ENCODE measurements around the gene WNT7A.

The WNT7A gene

GRCh38 chr3:13841826-13842225 is 38.0 kb downstream of the WNT7A start:
- no peak overlapping the region for H2AFZ ChIP-seq (ENCODE audit: low read length)
- no peak for DNase-seq

GRCh38 chr3:13841141-13841540 is 38.7 kb downstream of the WNT7A start:
- Histone ChIP-seq H3K27ac (ENCODE audit: low read length) (no peak overlapping the region), H3F3A (ENCODE audit: insufficient read depth, low read length) (no peaks in the 10 kb centered on the region), H4K20me1 (ENCODE audit: insufficient read depth, low read length) (no peaks in the 10 kb centered on the region), H3K27me3 (replicated peaks; ENCODE audit: insufficient read depth, low read length) (peaks cover 81% of the 10 kb centered on the region), H2AFZ (ENCODE audit: low read length) (no peak overlapping the region), H3K79me2 (ENCODE audit: low read length) (no peaks in the 10 kb centered on the region), H3K9me2 (replicated peaks; ENCODE audit: insufficient read depth, low read length) (no peaks in the 10 kb centered on the region), H3K36me3 (replicated peaks; ENCODE audit: insufficient read depth, low read length) (no peaks in the 10 kb centered on the region), H3K9ac (ENCODE audit: low read length) (no peak overlapping the region), H3K9me3 (replicated peaks; ENCODE audit: insufficient read depth, low read length) (no peaks in the 10 kb centered on the region), H3K4me1 (ENCODE audit: low read length) (no peaks in the 10 kb centered on the region), H3K4me3 (ENCODE audit: low read length) (no peak overlapping the region), H3K4me2 (ENCODE audit: low read depth, low read length) (no peak overlapping the region)
- DNase-seq: no peak
- TF ChIP-seq CTCF (IDR thresholded peaks at IDR 0.05; ENCODE audit: low read length): no peak
- TF ChIP-seq EZH2 (optimal IDR thresholded peaks at IDR 0.05; ENCODE audit: low read depth, low read length): no peak
- TF ChIP-seq EZH2phosphoT487 (IDR thresholded peaks at IDR 0.05; ENCODE audit: low read length): no peak

More at GRCh38 chr3:13841826-13842225, 38.0 kb downstream of the WNT7A start:
- Histone ChIP-seq H3K27me3 (replicated peaks; ENCODE audit: insufficient read depth, low read length) (peaks cover 75% of the 10 kb centered on the region), H3K27ac (ENCODE audit: low read length) (no peak overlapping the region), H3K9me2 (replicated peaks; ENCODE audit: insufficient read depth, low read length) (no peaks in the 10 kb centered on the region), H3K4me3 (ENCODE audit: low read length) (no peak overlapping the region), H3K9ac (ENCODE audit: low read length) (no peak overlapping the region), H3K4me1 (ENCODE audit: low read length) (no peaks in the 10 kb centered on the region), H3K4me2 (ENCODE audit: low read depth, low read length) (no peak overlapping the region), H4K20me1 (ENCODE audit: insufficient read depth, low read length) (no peaks in the 10 kb centered on the region), H3K36me3 (replicated peaks; ENCODE audit: insufficient read depth, low read length) (no peaks in the 10 kb centered on the region), H3K79me2 (ENCODE audit: low read length) (no peaks in the 10 kb centered on the region), H3K9me3 (replicated peaks; ENCODE audit: insufficient read depth, low read length) (no peaks in the 10 kb centered on the region), H3F3A (ENCODE audit: insufficient read depth, low read length) (no peaks in the 10 kb centered on the region)
- TF ChIP-seq EZH2phosphoT487 (IDR thresholded peaks at IDR 0.05; ENCODE audit: low read length) (no peak), CTCF (IDR thresholded peaks at IDR 0.05; ENCODE audit: low read length) (no peak), EZH2 (optimal IDR thresholded peaks at IDR 0.05; ENCODE audit: low read depth, low read length) (no peak)

GRCh38 chr3:13840456-13840855 is 39.4 kb downstream of the WNT7A start:
- Histone ChIP-seq H3K4me1 (ENCODE audit: low read length) (no peaks in the 10 kb centered on the region), H3K4me3 (ENCODE audit: low read length) (no peak overlapping the region), H3K9me2 (replicated peaks; ENCODE audit: insufficient read depth, low read length) (no peaks in the 10 kb centered on the region), H3K9me3 (replicated peaks; ENCODE audit: insufficient read depth, low read length) (no peaks in the 10 kb centered on the region), H3K79me2 (ENCODE audit: low read length) (no peaks in the 10 kb centered on the region), H3K27ac (ENCODE audit: low read length) (no peak overlapping the region), H3K27me3 (replicated peaks; ENCODE audit: insufficient read depth, low read length) (peaks cover 83% of the 10 kb centered on the region), H4K20me1 (ENCODE audit: insufficient read depth, low read length) (no peaks in the 10 kb centered on the region), H3K36me3 (replicated peaks; ENCODE audit: insufficient read depth, low read length) (no peaks in the 10 kb centered on the region), H3K9ac (ENCODE audit: low read length) (no peak overlapping the region), H3K4me2 (ENCODE audit: low read depth, low read length) (no peak overlapping the region), H3F3A (ENCODE audit: insufficient read depth, low read length) (no peaks in the 10 kb centered on the region), H2AFZ (ENCODE audit: low read length) (no peak overlapping the region)
- TF ChIP-seq EZH2 (optimal IDR thresholded peaks at IDR 0.05; ENCODE audit: low read depth, low read length) (no peak), EZH2phosphoT487 (IDR thresholded peaks at IDR 0.05; ENCODE audit: low read length) (no peak), CTCF (IDR thresholded peaks at IDR 0.05; ENCODE audit: low read length) (no peak)
- no peak for DNase-seq
